WTC11 (cell line): Measurements from ENCODE around the gene SEC23IP. TPM values are rescaled to one million over a fixed set of nuclear protein-coding genes. Genes with fewer than 3 reads are reported as not detected.

Experiments
- ATAC-seq: fragments of 200-7000 bp; cut with Tn5 transposase; 2 replicates; pipeline ENCODE4 v1.10.0; 2021; ENCODE audit warnings: mild to moderate bottlenecking, moderate library complexity
- CTCF ChIA-PET: fragments of 300-600 bp; sonication (Branson Sonifier 250); formaldehyde crosslinking; loops from one replicate; lab custom pipeline; 2021; ENCODE audit warnings: antibody characterized with exemption; lab: Charles Lee
- POLR2A ChIA-PET: fragments of 350-600 bp; sonication (Branson Sonifier 250); formaldehyde crosslinking; loops from one replicate; lab custom pipeline; 2021; ENCODE audit warnings: antibody characterized with exemption; lab: Charles Lee
- DNase-seq: peaks from one replicate; pipeline ENCODE4 v3.0.0; 2021; ENCODE audit warnings: low spot score
- H3K27ac Mint-ChIP-seq: 2 replicates; pipeline ENCODE4 v1.8.0; 2021; ENCODE audit warnings: mixed read lengths
- H3K27me3 Mint-ChIP-seq: 2 replicates; pipeline ENCODE4 v1.8.0; 2021; ENCODE audit warnings: low read depth, mild to moderate bottlenecking, moderate library complexity, mixed read lengths
- H3K36me3 Mint-ChIP-seq: 2 replicates; pipeline ENCODE4 v1.8.0; 2021; ENCODE audit warnings: mixed read lengths
- H3K4me1 Mint-ChIP-seq: 2 replicates; pipeline ENCODE4 v1.8.0; 2022; ENCODE audit warnings: mixed read lengths
- H3K4me3 Mint-ChIP-seq: 2 replicates; pipeline ENCODE4 v1.8.0; 2021; ENCODE audit warnings: mild to moderate bottlenecking, moderate library complexity, mixed read lengths
- H3K9me3 Mint-ChIP-seq: 2 replicates; pipeline ENCODE4 v1.8.0; 2021; ENCODE audit warnings: mixed read lengths
- EMX1 ChIP-seq: fragments of 250-450 bp; sonication (Bioruptor Pico); IDR thresholded peaks from 2 replicates; pipeline ENCODE4 v1.8.0; 2021; ENCODE audit warnings: mild to moderate bottlenecking
- IRF2 ChIP-seq: sonication (generic); formaldehyde crosslinking; IDR thresholded peaks from 2 replicates; pipeline ENCODE4 v1.8.0; 2022; ENCODE audit warnings: low read depth, missing genetic modification reagents, borderline replicate concordance
- JAZF1 ChIP-seq: fragments of 250-450 bp; sonication (Bioruptor Pico); IDR thresholded peaks from 2 replicates; pipeline ENCODE4 v1.9.0; 2021; ENCODE audit warnings: moderate library complexity, mild to moderate bottlenecking, inconsistent platforms
- KAT7 ChIP-seq: sonication (generic); formaldehyde crosslinking; IDR thresholded peaks from 2 replicates; pipeline ENCODE4 v1.8.1; 2023; ENCODE audit warnings: missing genetic modification reagents, mild to moderate bottlenecking, borderline replicate concordance
- NFATC4 ChIP-seq: fragments of 250-450 bp; sonication (Bioruptor Pico); IDR thresholded peaks from 2 replicates; pipeline ENCODE4 v1.9.0; 2021; ENCODE audit warnings: mild to moderate bottlenecking
- NR2C2 ChIP-seq: sonication (generic); formaldehyde crosslinking; IDR thresholded peaks from 2 replicates; pipeline ENCODE4 v1.8.0; 2022; ENCODE audit warnings: mild to moderate bottlenecking, missing genetic modification reagents
- OVOL2 ChIP-seq: fragments of 250-450 bp; sonication (Bioruptor Pico); IDR thresholded peaks from 2 replicates; pipeline ENCODE4 v1.9.0; 2021; ENCODE audit warnings: mild to moderate bottlenecking, borderline replicate concordance
- SP1 ChIP-seq: sonication (generic); formaldehyde crosslinking; conservative IDR thresholded peaks from 2 replicates; pipeline ENCODE4 v1.8.1; 2022; ENCODE audit warnings: missing genetic modification reagents
- ZBTB21 ChIP-seq: sonication (generic); formaldehyde crosslinking; IDR thresholded peaks from 2 replicates; pipeline ENCODE4 v1.8.1; 2023; ENCODE audit warnings: mild to moderate bottlenecking, missing genetic modification reagents, borderline replicate concordance
- ZNF121 ChIP-seq: sonication (generic); formaldehyde crosslinking; IDR thresholded peaks from 2 replicates; pipeline ENCODE4 v1.8.0; 2023; ENCODE audit warnings: missing genetic modification reagents
- ZNF416 ChIP-seq: fragments of 250-450 bp; sonication (Bioruptor Pico); IDR thresholded peaks from 2 replicates; pipeline ENCODE4 v1.9.0; 2021; ENCODE audit warnings: mild to moderate bottlenecking, inconsistent platforms
- total RNA-seq: library from RNA; stranded (reverse); gene quantifications from 3 replicates; pipeline ENCODE4 v1.2.3, GENCODE V29; 2021
- TF ChIP-seq, protein P1 (sequence below): fragments of 250-450 bp; sonication (Bioruptor Pico); IDR thresholded peaks from 2 replicates; pipeline ENCODE4 v1.9.0; 2021; ENCODE audit warnings: mild to moderate bottlenecking, borderline replicate concordance
- TF ChIP-seq, protein P2 (sequence below): sonication (generic); formaldehyde crosslinking; IDR thresholded peaks from 2 replicates; pipeline ENCODE4 v1.8.1; 2023; ENCODE audit warnings: mild to moderate bottlenecking, missing genetic modification reagents, moderate library complexity
- TF ChIP-seq, protein P3 (sequence below): sonication (generic); formaldehyde crosslinking; IDR thresholded peaks from 2 replicates; pipeline ENCODE4 v1.8.0; 2022; ENCODE audit warnings: mild to moderate bottlenecking, missing genetic modification reagents
- TF ChIP-seq, protein P4 (sequence below): sonication (generic); formaldehyde crosslinking; IDR thresholded peaks from 2 replicates; pipeline ENCODE4 v1.8.0; 2022; ENCODE audit warnings: mild to moderate bottlenecking, missing genetic modification reagents
- TF ChIP-seq, protein P5 (sequence below): sonication (generic); formaldehyde crosslinking; IDR thresholded peaks from 2 replicates; pipeline ENCODE4 v1.8.1; 2022; ENCODE audit warnings: low read depth, mild to moderate bottlenecking, moderate library complexity, missing genetic modification reagents, borderline replicate concordance
- TF ChIP-seq, protein P6 (sequence below): sonication (generic); formaldehyde crosslinking; IDR thresholded peaks from 2 replicates; pipeline ENCODE4 v1.8.1; 2023; ENCODE audit warnings: mild to moderate bottlenecking, moderate library complexity, missing genetic modification reagents

SEC23IP gene
- total RNA-seq, 1 experiment from 2014 or later = 82.3 TPM

DNA sequence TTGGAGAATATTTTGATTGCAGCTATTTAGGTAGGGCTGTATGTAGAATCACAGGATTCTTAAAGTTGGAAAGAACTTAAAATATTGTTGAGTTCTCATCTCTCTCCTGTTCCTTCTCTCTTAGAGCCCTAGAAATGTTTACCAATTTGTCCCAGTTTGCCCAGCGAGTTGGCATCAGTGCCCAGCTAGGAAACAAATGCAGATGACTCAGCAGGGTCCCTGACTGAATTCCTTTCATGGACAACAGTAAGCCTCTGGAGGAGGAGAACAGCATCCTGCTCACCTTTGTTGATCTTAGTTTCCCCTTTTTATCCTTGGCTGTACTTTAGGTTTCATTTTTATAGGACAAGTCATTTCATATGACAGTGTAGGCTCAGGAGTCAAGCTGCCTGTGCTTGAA, 89.3 kb downstream of the SEC23IP start:
- TF ChIP-seq JAZF1 (CRISPR knock-in tag) (no peak), SP1 (CRISPR knock-in tag) (no peak), NFATC4 (CRISPR knock-in tag) (no peak), ZNF121 (no peak), OVOL2 (CRISPR knock-in tag) (no peak), NR2C2 (CRISPR knock-in tag) (no peak), IRF2 (CRISPR knock-in tag) (no peak), ZBTB21 (no peak), ZNF416 (no peak)
- TF ChIP-seq, protein P1, sequence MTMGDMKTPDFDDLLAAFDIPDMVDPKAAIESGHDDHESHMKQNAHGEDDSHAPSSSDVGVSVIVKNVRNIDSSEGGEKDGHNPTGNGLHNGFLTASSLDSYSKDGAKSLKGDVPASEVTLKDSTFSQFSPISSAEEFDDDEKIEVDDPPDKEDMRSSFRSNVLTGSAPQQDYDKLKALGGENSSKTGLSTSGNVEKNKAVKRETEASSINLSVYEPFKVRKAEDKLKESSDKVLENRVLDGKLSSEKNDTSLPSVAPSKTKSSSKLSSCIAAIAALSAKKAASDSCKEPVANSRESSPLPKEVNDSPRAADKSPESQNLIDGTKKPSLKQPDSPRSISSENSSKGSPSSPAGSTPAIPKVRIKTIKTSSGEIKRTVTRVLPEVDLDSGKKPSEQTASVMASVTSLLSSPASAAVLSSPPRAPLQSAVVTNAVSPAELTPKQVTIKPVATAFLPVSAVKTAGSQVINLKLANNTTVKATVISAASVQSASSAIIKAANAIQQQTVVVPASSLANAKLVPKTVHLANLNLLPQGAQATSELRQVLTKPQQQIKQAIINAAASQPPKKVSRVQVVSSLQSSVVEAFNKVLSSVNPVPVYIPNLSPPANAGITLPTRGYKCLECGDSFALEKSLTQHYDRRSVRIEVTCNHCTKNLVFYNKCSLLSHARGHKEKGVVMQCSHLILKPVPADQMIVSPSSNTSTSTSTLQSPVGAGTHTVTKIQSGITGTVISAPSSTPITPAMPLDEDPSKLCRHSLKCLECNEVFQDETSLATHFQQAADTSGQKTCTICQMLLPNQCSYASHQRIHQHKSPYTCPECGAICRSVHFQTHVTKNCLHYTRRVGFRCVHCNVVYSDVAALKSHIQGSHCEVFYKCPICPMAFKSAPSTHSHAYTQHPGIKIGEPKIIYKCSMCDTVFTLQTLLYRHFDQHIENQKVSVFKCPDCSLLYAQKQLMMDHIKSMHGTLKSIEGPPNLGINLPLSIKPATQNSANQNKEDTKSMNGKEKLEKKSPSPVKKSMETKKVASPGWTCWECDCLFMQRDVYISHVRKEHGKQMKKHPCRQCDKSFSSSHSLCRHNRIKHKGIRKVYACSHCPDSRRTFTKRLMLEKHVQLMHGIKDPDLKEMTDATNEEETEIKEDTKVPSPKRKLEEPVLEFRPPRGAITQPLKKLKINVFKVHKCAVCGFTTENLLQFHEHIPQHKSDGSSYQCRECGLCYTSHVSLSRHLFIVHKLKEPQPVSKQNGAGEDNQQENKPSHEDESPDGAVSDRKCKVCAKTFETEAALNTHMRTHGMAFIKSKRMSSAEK (CRISPR knock-in tag) = no peak
- TF ChIP-seq, protein P2, sequence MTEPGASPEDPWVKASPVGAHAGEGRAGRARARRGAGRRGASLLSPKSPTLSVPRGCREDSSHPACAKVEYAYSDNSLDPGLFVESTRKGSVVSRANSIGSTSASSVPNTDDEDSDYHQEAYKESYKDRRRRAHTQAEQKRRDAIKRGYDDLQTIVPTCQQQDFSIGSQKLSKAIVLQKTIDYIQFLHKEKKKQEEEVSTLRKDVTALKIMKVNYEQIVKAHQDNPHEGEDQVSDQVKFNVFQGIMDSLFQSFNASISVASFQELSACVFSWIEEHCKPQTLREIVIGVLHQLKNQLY (CRISPR knock-in tag) = no peak
- TF ChIP-seq, protein P3, sequence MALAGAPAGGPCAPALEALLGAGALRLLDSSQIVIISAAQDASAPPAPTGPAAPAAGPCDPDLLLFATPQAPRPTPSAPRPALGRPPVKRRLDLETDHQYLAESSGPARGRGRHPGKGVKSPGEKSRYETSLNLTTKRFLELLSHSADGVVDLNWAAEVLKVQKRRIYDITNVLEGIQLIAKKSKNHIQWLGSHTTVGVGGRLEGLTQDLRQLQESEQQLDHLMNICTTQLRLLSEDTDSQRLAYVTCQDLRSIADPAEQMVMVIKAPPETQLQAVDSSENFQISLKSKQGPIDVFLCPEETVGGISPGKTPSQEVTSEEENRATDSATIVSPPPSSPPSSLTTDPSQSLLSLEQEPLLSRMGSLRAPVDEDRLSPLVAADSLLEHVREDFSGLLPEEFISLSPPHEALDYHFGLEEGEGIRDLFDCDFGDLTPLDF = no peak
- TF ChIP-seq, protein P4, sequence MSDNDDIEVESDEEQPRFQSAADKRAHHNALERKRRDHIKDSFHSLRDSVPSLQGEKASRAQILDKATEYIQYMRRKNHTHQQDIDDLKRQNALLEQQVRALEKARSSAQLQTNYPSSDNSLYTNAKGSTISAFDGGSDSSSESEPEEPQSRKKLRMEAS = no peak
- TF ChIP-seq, protein P5, sequence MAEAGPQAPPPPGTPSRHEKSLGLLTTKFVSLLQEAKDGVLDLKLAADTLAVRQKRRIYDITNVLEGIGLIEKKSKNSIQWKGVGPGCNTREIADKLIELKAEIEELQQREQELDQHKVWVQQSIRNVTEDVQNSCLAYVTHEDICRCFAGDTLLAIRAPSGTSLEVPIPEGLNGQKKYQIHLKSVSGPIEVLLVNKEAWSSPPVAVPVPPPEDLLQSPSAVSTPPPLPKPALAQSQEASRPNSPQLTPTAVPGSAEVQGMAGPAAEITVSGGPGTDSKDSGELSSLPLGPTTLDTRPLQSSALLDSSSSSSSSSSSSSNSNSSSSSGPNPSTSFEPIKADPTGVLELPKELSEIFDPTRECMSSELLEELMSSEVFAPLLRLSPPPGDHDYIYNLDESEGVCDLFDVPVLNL (CRISPR knock-in tag) = no peak
- ChIA-PET POLR2A (no interaction called here), CTCF (interaction anchor here (1.0 to 1.6 kb wide), 2 partner anchors 30 to 240 kb away, joined by 3 to 5 read pairs; no protein-coding TSS in a partner anchor)
- Mint-ChIP-seq H3K36me3 (no peaks in the 10 kb centered on the region), H3K27me3 (no peaks in the 10 kb centered on the region), H3K9me3 (peaks cover 13% of the 10 kb centered on the region), H3K4me3 (no peak overlapping the region), H3K4me1 (peaks cover 6% of the 10 kb centered on the region), H3K27ac (no peak overlapping the region)
- ATAC-seq = no peak
- no peak for DNase-seq

DNA sequence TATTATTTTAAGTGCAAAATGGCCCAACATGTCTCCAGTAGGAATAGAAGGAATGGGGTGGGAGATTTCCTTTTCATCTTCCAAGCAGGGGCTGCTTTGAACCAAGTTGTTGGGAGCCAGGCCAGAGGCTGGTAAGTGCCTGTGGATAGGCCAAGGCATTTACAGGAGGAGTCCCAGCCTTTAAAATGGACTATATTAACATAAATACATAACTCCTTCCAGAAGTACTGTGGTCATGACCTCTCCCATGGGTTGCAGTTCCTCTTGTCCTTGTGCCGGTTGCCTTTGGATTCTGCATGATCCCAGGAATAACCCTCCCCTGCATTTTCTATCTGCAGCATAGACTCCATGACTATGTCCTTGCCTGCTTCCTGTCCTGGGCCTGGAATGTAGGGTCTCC, 95.8 kb downstream of the SEC23IP start:
- no peak for DNase-seq
- POLR2A ChIA-PET = no interaction called here
- CTCF ChIA-PET = no interaction called here
- ATAC-seq = no peak
- no peak overlapping the region for H3K4me3 Mint-ChIP-seq
- no peaks in the 10 kb centered on the region for H3K36me3 Mint-ChIP-seq
- H3K9me3 Mint-ChIP-seq = peaks cover 13% of the 10 kb centered on the region
- no peak overlapping the region for H3K27ac Mint-ChIP-seq
- TF ChIP-seq, protein P6, sequence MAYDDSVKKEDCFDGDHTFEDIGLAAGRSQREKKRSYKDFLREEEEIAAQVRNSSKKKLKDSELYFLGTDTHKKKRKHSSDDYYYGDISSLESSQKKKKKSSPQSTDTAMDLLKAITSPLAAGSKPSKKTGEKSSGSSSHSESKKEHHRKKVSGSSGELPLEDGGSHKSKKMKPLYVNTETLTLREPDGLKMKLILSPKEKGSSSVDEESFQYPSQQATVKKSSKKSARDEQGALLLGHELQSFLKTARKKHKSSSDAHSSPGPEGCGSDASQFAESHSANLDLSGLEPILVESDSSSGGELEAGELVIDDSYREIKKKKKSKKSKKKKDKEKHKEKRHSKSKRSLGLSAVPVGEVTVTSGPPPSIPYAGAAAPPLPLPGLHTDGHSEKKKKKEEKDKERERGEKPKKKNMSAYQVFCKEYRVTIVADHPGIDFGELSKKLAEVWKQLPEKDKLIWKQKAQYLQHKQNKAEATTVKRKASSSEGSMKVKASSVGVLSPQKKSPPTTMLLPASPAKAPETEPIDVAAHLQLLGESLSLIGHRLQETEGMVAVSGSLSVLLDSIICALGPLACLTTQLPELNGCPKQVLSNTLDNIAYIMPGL = no peak
- TF ChIP-seq, protein P4 = no peak
- TF ChIP-seq EMX1 (CRISPR knock-in tag) (no peak), KAT7 (CRISPR knock-in tag) (no peak)
- no peaks in the 10 kb centered on the region for H3K27me3 Mint-ChIP-seq
- no peaks in the 10 kb centered on the region for H3K4me1 Mint-ChIP-seq
